Measurements from ENCODE around the gene SORCS2.

DNA sequence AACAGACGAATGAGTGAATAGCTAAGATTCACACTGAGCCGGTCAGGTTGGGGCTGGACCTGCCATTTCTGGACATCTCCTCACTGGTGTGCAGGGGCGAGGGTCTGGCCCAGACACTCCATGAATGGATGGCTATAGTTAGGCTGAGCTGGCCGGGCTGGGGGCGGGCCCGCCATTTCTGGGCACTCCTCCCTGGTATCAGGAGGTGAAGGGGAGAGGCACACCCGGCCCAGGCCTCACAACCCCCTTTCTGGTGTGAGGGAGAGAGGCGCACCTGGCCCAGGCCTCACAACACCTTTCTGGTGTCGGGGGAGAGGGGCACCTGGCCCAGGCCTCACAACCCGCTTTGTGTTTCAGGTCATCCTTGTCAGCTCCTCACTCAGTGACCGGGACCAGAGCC, 445.6 kb downstream of the SORCS2 start:
- TF ChIP-seq, protein P1, sequence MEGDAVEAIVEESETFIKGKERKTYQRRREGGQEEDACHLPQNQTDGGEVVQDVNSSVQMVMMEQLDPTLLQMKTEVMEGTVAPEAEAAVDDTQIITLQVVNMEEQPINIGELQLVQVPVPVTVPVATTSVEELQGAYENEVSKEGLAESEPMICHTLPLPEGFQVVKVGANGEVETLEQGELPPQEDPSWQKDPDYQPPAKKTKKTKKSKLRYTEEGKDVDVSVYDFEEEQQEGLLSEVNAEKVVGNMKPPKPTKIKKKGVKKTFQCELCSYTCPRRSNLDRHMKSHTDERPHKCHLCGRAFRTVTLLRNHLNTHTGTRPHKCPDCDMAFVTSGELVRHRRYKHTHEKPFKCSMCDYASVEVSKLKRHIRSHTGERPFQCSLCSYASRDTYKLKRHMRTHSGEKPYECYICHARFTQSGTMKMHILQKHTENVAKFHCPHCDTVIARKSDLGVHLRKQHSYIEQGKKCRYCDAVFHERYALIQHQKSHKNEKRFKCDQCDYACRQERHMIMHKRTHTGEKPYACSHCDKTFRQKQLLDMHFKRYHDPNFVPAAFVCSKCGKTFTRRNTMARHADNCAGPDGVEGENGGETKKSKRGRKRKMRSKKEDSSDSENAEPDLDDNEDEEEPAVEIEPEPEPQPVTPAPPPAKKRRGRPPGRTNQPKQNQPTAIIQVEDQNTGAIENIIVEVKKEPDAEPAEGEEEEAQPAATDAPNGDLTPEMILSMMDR (IDR thresholded peaks at IDR 0.05): no peak
- TF ChIP-seq POLR2A (IDR thresholded peaks at IDR 0.05): no peak

Data from uterus (tissue), 2 donors.